ENCODE measurements around the gene ARMH4. TPM values are rescaled to one million over a fixed set of nuclear protein-coding genes. Genes with fewer than 3 reads are reported as not detected.

ARMH4 gene
- polyA plus RNA-seq, 1 experiment: 6.4 TPM

- H3K27ac ChIP-seq (ENCODE audit: low read depth, low read length): no peak overlapping the region
- POLR2A ChIA-PET: no interaction called here
- no peaks in the 10 kb centered on the region for H3K27me3 ChIP-seq (ENCODE audit: control insufficient read depth, insufficient read depth, low read length)
- no peak for TF ChIP-seq CTCF (IDR thresholded peaks at IDR 0.05; ENCODE audit: low read depth, low read length)
- DNase-seq (ENCODE audit: low read depth, low spot score): no peak
- no peaks in the 10 kb centered on the region for H3K9me3 ChIP-seq (ENCODE audit: control insufficient read depth, insufficient read depth, low read length)
- CTCF ChIA-PET: no interaction called here
- H3K4me3 ChIP-seq (ENCODE audit: low read depth, low read length): no peak overlapping the region
Measured at GRCh38 chr14:58026967-58027366, 125.0 kb downstream of the ARMH4 start.

DNA sequence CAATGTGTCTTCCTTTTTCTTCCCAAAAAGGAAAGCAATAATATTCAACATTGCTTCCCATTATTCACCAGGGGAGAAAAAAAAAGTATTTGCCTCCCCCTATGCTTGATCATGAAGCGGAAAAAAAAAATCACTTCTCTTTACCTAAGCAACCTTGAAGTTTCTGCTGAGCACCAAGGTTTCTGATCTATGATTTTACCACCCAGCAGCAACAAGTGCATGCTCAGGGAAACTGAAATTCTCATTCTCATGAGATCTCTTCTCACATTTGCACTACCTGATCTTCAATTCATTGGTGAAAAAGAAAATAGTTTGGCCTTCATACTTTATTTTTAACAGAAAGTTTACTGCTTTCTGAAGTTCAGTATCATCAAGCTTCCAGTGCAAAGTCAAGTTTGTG is 125.8 kb downstream of the ARMH4 start:
- CTCF ChIA-PET: no interaction called here
- H3K27me3 ChIP-seq (ENCODE audit: control insufficient read depth, insufficient read depth, low read length): no peaks in the 10 kb centered on the region
- TF ChIP-seq CTCF (IDR thresholded peaks at IDR 0.05; ENCODE audit: low read depth, low read length): no peak
- H3K4me3 ChIP-seq (ENCODE audit: low read depth, low read length): no peak overlapping the region
- H3K9me3 ChIP-seq (ENCODE audit: control insufficient read depth, insufficient read depth, low read length): no peaks in the 10 kb centered on the region
- no peak for DNase-seq (ENCODE audit: low read depth, low spot score)
- POLR2A ChIA-PET: no interaction called here
- no peak overlapping the region for H3K27ac ChIP-seq (ENCODE audit: low read depth, low read length)

GRCh38 chr14:58014778-58015177 is 137.2 kb downstream of the ARMH4 start:
- Histone ChIP-seq H3K27ac (ENCODE audit: low read depth, low read length) (no peak overlapping the region), H3K9me3 (ENCODE audit: control insufficient read depth, insufficient read depth, low read length) (no peaks in the 10 kb centered on the region), H3K4me3 (ENCODE audit: low read depth, low read length) (no peak overlapping the region), H3K27me3 (ENCODE audit: control insufficient read depth, insufficient read depth, low read length) (no peaks in the 10 kb centered on the region)
- DNase-seq (ENCODE audit: low read depth, low spot score): no peak
- no peak for TF ChIP-seq CTCF (IDR thresholded peaks at IDR 0.05; ENCODE audit: low read depth, low read length)
- CTCF ChIA-PET: no interaction called here
- POLR2A ChIA-PET: no interaction called here

DNA sequence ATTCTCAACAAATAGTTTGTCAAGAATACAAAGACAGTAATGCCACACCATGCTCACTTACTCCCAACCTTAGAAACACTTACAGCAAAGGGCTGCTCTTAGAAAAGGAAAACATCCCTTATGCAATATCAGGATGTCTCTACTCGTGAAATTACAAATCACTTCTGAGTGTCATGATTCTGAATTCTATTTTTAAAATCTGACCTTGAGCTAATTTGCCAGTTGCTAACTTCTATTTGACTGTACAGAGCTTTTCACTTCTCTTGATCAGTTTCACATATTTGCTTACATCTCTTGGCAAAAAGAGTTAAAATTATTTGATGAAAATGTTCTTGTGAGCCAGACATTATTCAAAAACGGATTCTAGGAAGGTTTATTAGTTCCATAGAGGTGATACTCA is 149.4 kb downstream of the ARMH4 start:
- no peaks in the 10 kb centered on the region for H3K27me3 ChIP-seq (ENCODE audit: control insufficient read depth, insufficient read depth, low read length)
- no peaks in the 10 kb centered on the region for H3K9me3 ChIP-seq (ENCODE audit: control insufficient read depth, insufficient read depth, low read length)
- POLR2A ChIA-PET: no interaction called here
- TF ChIP-seq CTCF (IDR thresholded peaks at IDR 0.05; ENCODE audit: low read depth, low read length): no peak
- CTCF ChIA-PET: no interaction called here
- no peak overlapping the region for H3K27ac ChIP-seq (ENCODE audit: low read depth, low read length)
- no peak for DNase-seq (ENCODE audit: low read depth, low spot score)
- H3K4me3 ChIP-seq (ENCODE audit: low read depth, low read length): no peak overlapping the region

GRCh38 chr14:57999979-58000378 is 152.0 kb downstream of the ARMH4 start:
- no peak for DNase-seq (ENCODE audit: low read depth, low spot score)
- Histone ChIP-seq H3K4me3 (ENCODE audit: low read depth, low read length) (no peak overlapping the region), H3K27ac (ENCODE audit: low read depth, low read length) (no peak overlapping the region), H3K9me3 (ENCODE audit: control insufficient read depth, insufficient read depth, low read length) (no peaks in the 10 kb centered on the region), H3K27me3 (ENCODE audit: control insufficient read depth, insufficient read depth, low read length) (no peaks in the 10 kb centered on the region)
- ChIA-PET POLR2A (no interaction called here), CTCF (no interaction called here)
- TF ChIP-seq CTCF (IDR thresholded peaks at IDR 0.05; ENCODE audit: low read depth, low read length): no peak

Measured in AG04450 (cell line).